ENCODE results near the gene FBXL7.

FBXL7 gene

GRCh38 chr5:15558681-15559080 is 58.7 kb downstream of the FBXL7 start:
- Histone ChIP-seq H3K36me3 (ENCODE audit: control insufficient read depth, low read length) (no peaks in the 10 kb centered on the region), H3K4me3 (ENCODE audit: low read length) (no peak overlapping the region), H3F3A (ENCODE audit: control insufficient read depth, insufficient read depth) (no peaks in the 10 kb centered on the region), H4K20me1 (ENCODE audit: control insufficient read depth, insufficient read depth, low read depth, low read length) (no peaks in the 10 kb centered on the region), H3K9me3 (ENCODE audit: control insufficient read depth, insufficient read depth, low read length) (no peaks in the 10 kb centered on the region), H3K79me2 (ENCODE audit: control insufficient read depth, low read length) (no peaks in the 10 kb centered on the region), H3K27me3 (ENCODE audit: control insufficient read depth, low read length) (no peaks in the 10 kb centered on the region), H3K9me2 (replicated peaks; ENCODE audit: control insufficient read depth, low read length) (no peaks in the 10 kb centered on the region), H3K27ac (ENCODE audit: low read depth, low read length) (no peak overlapping the region), H3K4me2 (ENCODE audit: low read length) (no peak overlapping the region), H3K4me1 (ENCODE audit: control insufficient read depth, low read length) (no peaks in the 10 kb centered on the region)
- TF ChIP-seq EZH2phosphoT487 (IDR thresholded peaks at IDR 0.05; ENCODE audit: borderline replicate concordance, low read length) (no peak), CTCF (IDR thresholded peaks at IDR 0.05; ENCODE audit: low read depth, low read length, poor library complexity, severe bottlenecking) (no peak)

- no peaks in the 10 kb centered on the region for H3K4me1 ChIP-seq (ENCODE audit: control insufficient read depth, low read length)
- no peaks in the 10 kb centered on the region for H3K27me3 ChIP-seq (ENCODE audit: control insufficient read depth, low read length)
- H4K20me1 ChIP-seq (ENCODE audit: control insufficient read depth, insufficient read depth, low read depth, low read length): no peaks in the 10 kb centered on the region
- H3K27ac ChIP-seq (ENCODE audit: low read depth, low read length): no peak overlapping the region
- H3K9me2 ChIP-seq (replicated peaks; ENCODE audit: control insufficient read depth, low read length): no peaks in the 10 kb centered on the region
- no peaks in the 10 kb centered on the region for H3K9me3 ChIP-seq (ENCODE audit: control insufficient read depth, insufficient read depth, low read length)
- no peak overlapping the region for H3K4me3 ChIP-seq (ENCODE audit: low read length)
- no peaks in the 10 kb centered on the region for H3K79me2 ChIP-seq (ENCODE audit: control insufficient read depth, low read length)
- TF ChIP-seq CTCF (IDR thresholded peaks at IDR 0.05; ENCODE audit: low read depth, low read length, poor library complexity, severe bottlenecking): no peak
- no peak for TF ChIP-seq EZH2phosphoT487 (IDR thresholded peaks at IDR 0.05; ENCODE audit: borderline replicate concordance, low read length)
- H3F3A ChIP-seq (ENCODE audit: control insufficient read depth, insufficient read depth): no peaks in the 10 kb centered on the region
- no peak overlapping the region for H3K4me2 ChIP-seq (ENCODE audit: low read length)
- H3K36me3 ChIP-seq (ENCODE audit: control insufficient read depth, low read length): no peaks in the 10 kb centered on the region
Observed at GRCh38 chr5:15560421-15560820, 60.4 kb downstream of the FBXL7 start.

GRCh38 chr5:15564523-15564922 is 64.5 kb downstream of the FBXL7 start:
- no peaks in the 10 kb centered on the region for H3K36me3 ChIP-seq (ENCODE audit: control insufficient read depth, low read length)
- no peaks in the 10 kb centered on the region for H3K9me2 ChIP-seq (replicated peaks; ENCODE audit: control insufficient read depth, low read length)
- no peak overlapping the region for H3K4me2 ChIP-seq (ENCODE audit: low read length)
- TF ChIP-seq EZH2phosphoT487 (IDR thresholded peaks at IDR 0.05; ENCODE audit: borderline replicate concordance, low read length) (no peak), CTCF (IDR thresholded peaks at IDR 0.05; ENCODE audit: low read depth, low read length, poor library complexity, severe bottlenecking) (no peak)
- no peaks in the 10 kb centered on the region for H3K9me3 ChIP-seq (ENCODE audit: control insufficient read depth, insufficient read depth, low read length)
- H3F3A ChIP-seq (ENCODE audit: control insufficient read depth, insufficient read depth): no peaks in the 10 kb centered on the region
- no peaks in the 10 kb centered on the region for H3K27me3 ChIP-seq (ENCODE audit: control insufficient read depth, low read length)
- no peaks in the 10 kb centered on the region for H4K20me1 ChIP-seq (ENCODE audit: control insufficient read depth, insufficient read depth, low read depth, low read length)
- H3K4me1 ChIP-seq (ENCODE audit: control insufficient read depth, low read length): no peaks in the 10 kb centered on the region
- no peaks in the 10 kb centered on the region for H3K79me2 ChIP-seq (ENCODE audit: control insufficient read depth, low read length)
- H3K4me3 ChIP-seq (ENCODE audit: low read length): no peak overlapping the region
- no peak overlapping the region for H3K27ac ChIP-seq (ENCODE audit: low read depth, low read length)

- Histone ChIP-seq H3K27me3 (ENCODE audit: control insufficient read depth, low read length) (no peaks in the 10 kb centered on the region), H4K20me1 (ENCODE audit: control insufficient read depth, insufficient read depth, low read depth, low read length) (no peaks in the 10 kb centered on the region), H3K27ac (ENCODE audit: low read depth, low read length) (no peak overlapping the region), H3F3A (ENCODE audit: control insufficient read depth, insufficient read depth) (no peaks in the 10 kb centered on the region), H3K79me2 (ENCODE audit: control insufficient read depth, low read length) (no peaks in the 10 kb centered on the region), H3K36me3 (ENCODE audit: control insufficient read depth, low read length) (no peaks in the 10 kb centered on the region), H3K4me1 (ENCODE audit: control insufficient read depth, low read length) (no peaks in the 10 kb centered on the region), H3K9me2 (replicated peaks; ENCODE audit: control insufficient read depth, low read length) (no peaks in the 10 kb centered on the region), H3K9me3 (ENCODE audit: control insufficient read depth, insufficient read depth, low read length) (no peaks in the 10 kb centered on the region), H3K4me3 (ENCODE audit: low read length) (no peak overlapping the region), H3K4me2 (ENCODE audit: low read length) (no peak overlapping the region)
- TF ChIP-seq CTCF (IDR thresholded peaks at IDR 0.05; ENCODE audit: low read depth, low read length, poor library complexity, severe bottlenecking) (no peak), EZH2phosphoT487 (IDR thresholded peaks at IDR 0.05; ENCODE audit: borderline replicate concordance, low read length) (no peak)
Observed at GRCh38 chr5:15564957-15565356, 65.0 kb downstream of the FBXL7 start.
